Right renal pelvis (tissue), 4 donors: ENCODE results near the gene LILRB2. TPM values are rescaled to one million over a fixed set of nuclear protein-coding genes. Genes with fewer than 3 reads are reported as not detected.
"Not testable (repeated sequence)": the region's sequence is repeated elsewhere in the genome, so short reads cannot be mapped to it uniquely, and the experiment has no call there.

Experiments used
- DNase-seq, 4 donors: peaks; one replicate each; pipeline ENCODE4 v3.0.0-alpha.2; 2013; ENCODE audit warnings: low read depth in 4 of 4, low spot score in 3 of 4, missing footprints in 1 of 4
- polyA plus RNA-seq, 4 donors: library from polyadenylated mRNA; unstranded; fragments of 120-200 nt; gene quantifications; one replicate each; pipeline ENCODE4 v1.2.1, GENCODE V29; 2013; ENCODE audit not compliant: insufficient read length in 4 of 4

The LILRB2 gene
- polyA plus RNA-seq, 4 donors, result 0.87 to 1.5 (median 1.0) TPM

DNA sequence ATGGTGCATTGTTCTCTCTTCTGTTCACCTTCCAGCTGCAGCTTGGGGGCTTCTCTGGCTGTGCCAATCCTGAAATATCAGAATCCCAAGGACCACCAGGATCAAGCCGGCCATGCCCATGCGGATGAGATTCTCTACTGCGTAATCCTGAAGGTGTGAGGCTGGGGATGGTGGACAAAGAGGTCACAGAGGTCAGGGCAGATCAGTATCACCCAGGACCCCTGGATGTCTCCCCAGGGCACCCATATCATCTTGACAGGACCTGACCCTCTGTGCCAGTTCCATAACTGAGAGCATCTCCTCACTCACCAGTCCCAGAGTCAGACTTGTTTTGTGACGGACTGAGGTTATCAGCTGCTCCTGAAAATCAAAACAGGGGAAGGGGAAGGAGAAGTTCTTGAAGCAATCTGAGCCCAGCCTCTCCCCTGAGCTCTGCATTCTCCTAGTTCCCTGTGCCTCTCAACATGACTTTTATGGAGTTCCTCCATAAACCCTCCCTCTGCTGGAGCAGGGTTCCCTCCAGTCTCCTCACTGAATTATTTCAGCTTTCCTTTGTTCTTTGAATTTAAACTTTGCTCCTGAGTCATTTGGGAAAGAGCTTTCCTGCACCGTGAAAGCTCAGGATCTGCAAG is 26.6 kb upstream of the LILRB2 start:
- no peak for DNase-seq

DNA sequence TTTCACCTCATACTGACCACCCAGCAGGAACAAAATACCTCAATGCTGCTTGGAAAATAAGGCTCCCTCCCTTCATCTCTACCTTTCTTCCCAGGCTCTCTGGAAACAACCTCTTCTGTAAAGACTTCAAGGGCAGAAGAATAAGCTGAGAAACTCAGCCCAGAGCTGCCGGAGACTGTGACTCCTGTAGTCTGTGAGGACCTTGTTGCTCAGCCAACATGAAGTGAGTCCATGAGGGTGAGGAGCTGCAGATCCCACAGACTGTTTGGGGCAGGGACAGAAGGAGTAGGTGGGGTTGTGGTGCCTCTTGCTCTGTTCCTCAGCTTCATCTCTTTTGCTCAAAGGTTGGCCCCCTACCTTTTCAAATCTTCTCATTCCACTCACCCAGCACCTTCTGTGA is 24.2 kb upstream of the LILRB2 start:
- DNase-seq, result no peak

DNA sequence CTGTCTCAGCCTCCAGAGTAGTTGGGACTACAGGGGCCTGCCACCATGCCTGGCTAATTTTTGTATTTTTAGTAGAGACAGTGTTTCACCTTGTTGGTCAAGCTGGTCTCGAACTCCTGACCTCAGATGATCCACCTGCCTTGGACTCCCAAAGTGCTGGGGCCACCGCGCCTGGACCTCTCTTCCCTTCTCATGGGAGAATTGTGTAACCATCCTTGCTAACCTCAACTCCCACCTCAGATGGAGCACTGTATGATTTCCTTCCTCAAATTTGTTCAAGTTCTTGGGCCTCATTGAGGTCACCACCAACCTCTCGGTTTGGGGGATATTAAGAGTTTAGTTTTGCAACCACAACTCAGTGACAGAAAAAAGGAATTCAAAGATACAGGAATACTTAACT is 21.3 kb upstream of the LILRB2 start:
- no peak for DNase-seq

DNA sequence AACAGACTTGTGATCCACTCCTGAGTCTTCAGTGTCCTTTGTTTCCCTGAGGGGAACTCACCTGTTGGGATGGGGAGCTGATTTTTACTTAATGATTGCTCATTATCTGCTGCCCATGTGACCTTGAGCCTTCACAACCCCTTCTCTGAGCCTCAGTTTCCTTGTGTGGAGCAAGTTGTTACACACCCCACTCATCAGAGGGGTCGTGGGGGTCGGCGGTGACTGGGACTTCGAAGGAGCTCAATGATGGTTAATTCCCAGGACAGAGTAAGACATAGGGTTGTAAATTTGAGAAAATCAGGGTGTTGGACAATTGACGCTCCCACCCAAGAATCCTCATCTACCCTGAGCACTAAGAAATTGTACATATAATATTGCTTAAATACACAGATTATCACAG is 18.6 kb upstream of the LILRB2 start:
- DNase-seq, result no peak

DNA sequence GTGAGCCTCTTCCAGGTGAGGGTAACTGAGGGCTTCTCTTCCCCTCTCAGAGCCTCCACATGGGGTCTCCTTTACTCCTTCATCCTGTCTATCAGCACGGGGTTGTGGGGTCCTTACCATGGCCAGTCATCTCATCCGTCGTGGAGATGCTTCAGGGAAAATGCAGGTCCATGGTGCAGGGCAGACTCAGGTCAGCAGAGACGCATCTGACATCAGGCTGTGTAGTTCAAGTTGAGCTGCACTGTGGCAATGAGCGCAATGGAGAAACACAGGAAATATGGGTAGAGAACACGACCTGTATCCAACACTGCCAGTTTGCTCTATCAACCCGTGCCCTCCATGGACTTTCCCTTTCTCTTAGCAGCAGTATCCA is 18.2 kb upstream of the LILRB2 start:
- DNase-seq, result no peak

DNA sequence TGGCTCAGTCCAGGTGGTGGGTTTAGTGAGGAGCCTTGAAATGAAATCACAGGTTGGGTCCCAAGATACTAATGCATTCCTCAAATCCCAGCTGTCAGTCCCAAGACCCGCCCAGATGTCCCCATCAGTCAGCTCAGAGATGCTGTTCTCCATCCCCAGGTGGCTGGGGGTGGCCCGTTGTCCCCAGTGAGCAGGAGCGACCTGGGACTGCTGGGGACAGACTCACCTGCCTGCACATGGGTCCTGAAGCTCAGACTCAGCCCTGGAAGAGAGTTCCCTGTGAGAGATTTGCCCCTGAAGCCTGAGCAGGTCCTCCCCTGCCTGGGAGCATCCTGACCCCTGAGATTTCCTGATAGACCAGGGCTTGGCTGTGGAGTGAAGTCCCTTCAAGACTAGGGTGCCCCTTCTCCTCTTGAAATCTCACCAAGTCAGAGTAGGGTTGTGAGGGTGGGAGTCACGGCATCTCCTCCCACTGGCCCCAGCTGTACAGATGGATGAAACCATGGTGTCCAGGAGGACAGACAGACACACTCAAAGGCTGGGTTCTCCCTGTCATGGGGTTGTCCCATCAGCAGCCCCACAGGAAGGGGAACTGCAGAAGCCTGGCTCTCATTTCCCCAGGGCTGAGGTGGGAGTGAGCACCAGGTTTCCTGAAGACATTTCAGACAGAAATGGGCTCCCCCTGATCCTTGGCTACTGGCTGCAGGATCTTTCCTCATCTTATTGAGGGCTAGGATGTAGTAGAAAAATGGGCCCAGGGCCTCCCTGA is 17.6 kb upstream of the LILRB2 start:
- no peak for DNase-seq

DNA sequence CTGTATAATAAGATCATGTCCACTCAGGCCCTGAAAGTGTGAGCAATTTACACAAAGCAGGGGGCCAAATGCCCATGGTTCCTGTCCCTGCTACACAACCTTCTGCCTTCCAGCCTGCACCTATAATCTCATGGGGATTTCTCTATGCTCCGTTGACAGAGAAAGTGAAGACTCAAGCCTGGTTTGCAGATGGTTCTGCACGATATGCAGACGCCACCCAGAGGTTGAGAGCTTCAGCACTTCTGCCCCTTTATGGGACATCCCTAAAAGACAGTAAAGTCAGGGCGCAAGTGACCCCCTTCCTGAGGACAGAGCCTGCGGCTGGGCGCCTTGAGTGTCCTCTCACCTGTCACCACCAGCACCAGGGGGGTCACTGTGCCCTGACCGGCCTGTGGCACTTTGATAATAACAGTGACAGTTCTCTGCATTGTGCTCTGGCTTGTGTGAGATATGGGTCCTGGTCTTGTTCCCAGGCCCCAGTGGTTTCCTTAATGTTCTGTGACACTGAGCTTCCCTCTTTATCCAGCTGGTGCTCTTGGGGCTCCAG is 16.9 kb upstream of the LILRB2 start:
- no peak for DNase-seq

DNA sequence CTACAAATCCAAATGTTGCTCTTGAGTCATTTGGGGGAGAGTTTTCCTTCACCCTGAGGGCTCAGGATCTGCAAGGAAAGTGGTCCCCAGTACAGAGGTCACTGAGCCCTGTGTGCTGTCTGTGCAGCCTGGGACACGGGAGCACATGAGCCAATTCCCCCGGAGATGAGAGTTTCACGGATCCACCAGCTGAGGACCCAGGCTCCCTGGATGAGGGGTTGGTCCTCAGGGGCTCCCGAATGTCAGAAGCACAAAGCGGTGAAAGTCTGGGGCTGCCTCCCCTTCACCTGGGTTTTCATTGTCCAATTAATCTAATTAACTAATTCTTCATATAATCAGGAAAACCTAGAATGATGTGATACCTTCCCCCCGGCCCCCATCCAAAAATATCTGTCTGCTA is 13.6 kb upstream of the LILRB2 start:
- DNase-seq, result no peak

DNA sequence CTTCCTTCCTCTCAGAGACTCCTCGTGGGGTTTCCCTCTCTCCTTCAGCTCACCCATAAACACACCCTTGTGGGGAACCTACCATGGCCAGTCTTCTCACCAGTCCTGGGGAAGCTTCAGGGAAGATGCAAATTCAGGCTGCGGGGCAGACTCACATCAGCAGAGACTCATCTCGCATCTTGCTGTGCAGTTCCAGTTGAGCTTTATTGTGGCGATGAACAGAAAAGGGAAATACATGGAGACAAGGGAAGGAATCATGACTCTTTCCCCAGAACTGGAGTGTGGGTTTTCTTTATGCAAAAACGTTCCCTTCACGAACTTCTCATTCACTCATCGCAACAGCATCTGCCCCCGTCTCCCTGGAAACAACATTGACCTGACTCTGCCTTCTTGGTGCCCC is 8.2 kb upstream of the LILRB2 start:
- not testable (repeated sequence) for DNase-seq

DNA sequence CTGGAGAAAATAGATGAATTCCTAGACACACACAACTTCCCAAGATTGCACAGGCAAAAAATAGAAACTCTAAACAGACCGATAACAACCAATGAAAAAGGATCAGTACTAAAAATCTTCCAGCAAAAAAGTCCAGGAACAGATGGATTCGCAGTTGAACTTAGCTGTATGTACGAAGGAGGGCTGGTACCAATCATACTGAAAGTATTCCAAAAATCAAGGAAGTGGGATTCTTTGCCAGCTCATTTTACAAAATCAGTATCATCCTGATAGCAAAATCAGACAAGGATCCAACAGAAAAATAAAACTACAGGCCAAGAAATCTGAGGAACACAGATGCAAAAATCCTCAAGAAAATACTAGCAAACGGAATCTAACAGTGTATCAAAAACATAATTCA is 6.5 kb upstream of the LILRB2 start:
- DNase-seq, result no peak

DNA sequence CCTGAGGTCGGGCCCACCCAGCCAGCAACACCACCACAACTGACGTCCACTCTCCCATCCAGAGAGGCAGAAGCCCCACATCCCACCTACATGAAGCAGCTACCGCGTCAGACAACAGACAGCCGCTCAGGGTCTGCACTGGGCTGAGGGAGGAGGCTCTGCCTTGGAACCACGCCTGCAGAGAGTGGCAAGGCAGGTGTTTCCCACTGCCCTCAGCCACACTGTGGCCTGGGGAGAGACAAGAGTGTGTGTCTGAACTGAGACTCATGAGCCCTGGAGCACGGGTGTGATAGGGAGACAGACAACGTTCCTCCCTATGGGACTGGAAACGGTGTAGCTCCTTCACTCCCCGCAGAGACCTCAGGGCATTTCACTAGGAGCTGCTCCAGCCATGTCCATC is 5.4 kb upstream of the LILRB2 start:
- not testable (repeated sequence) for DNase-seq

DNA sequence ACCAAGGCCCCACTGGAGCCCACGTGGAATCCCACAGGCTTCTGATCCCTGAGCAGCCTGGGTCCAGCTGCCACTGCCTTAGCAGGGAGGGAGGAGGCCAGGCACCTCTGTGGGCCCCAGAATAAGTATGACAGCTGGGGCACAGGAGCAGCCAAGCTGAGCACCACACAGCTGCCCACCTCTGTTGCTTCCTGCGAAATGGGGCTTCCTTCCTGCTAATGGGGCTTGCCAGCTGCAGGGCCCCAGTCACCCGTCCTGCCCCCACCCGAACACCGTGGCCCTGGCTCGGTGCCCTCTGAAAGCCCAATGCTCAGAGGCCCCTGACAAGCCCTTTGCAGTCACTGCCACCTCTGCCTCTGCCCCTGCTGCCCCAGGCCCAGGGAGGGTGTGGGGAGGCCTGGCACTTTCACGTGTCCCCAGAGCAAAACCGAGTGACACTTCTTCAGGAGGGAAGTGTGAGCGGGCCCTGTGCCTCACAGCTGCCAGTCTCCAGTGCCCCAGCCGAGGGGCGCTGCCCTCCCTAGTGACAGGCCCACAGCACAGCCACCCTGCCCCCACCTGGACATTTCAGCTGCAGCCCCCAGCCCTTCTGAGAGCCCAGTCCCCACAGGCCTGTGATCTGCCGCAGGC is 4.6 kb upstream of the LILRB2 start:
- DNase-seq, result not testable (repeated sequence)

DNA sequence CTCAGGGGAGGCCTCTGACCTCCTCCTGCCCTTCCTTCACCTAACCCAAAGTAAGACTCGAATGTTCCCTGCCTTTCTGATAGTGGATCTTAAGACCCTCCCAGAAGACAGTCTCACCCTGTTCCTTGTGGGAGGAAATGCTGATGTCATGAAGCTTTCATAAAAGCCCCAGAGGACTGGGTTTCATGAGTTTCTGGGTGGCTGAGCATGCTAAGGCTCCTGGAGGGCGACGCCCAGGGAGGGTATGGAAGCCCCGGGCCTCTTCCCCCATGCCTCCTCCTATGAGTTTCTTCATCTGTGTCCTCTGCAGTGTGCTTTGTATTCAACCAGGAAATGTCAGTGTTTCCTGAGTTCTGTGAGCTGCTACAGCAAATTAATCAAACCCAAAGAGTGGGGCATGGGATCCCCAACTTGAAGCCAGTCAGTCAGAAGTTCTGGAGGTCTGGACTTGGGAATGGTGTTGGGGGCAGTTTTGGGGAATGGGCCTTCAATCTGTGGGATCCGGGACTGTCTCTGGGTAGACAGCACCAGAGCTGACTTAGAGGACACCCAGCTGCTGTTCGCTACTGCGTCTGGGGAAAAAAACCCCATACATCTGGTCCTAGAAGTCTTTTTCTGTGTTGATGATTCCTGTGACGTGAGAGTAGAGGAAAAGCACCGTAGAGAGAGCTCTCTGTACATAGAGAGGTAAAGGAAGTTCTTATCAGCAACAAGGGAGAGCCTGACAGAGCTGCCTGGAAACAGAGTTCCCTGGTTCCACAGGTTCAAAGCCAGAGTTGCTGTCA is 2.0 kb upstream of the LILRB2 start:
- no peak for DNase-seq

DNA sequence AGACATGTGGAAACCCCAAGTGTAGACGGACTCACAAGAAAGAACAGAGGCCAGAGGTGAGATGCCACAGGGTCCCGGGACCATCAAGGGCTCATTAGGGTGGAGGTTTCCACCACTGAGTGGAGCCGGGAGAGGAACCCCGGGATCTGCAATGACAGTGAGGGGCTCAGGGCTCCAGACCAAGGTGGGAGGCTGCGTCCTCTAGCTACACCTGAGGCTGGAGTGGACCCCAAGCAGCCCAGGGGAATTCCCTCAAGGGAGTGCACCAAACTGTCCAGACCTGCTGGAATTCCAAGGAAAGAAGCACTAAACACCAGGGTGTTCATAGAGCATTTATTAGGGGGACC is 792 bp upstream of the LILRB2 start:
- DNase-seq, result not testable (repeated sequence)

DNA sequence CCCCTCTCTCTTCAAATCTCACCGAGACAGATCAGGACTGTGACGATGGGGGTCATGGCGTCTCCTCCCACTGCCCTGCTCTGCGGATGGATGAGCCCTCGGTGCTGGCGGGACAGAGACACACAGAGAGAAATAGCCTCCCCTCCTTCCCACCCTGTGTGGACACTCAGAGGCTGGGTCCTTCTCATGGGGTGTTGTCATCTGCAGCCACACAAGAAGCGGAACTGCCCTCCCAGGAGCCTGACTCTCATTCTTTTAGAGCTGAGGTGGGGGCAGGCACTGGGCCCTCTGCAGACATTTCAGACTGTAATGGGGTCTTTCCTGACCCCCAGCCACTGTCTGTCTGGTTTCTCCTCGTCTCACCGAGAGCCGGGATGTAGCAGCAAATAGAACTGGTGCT is 469 bp downstream of the LILRB2 start:
- not testable (repeated sequence) for DNase-seq

DNA sequence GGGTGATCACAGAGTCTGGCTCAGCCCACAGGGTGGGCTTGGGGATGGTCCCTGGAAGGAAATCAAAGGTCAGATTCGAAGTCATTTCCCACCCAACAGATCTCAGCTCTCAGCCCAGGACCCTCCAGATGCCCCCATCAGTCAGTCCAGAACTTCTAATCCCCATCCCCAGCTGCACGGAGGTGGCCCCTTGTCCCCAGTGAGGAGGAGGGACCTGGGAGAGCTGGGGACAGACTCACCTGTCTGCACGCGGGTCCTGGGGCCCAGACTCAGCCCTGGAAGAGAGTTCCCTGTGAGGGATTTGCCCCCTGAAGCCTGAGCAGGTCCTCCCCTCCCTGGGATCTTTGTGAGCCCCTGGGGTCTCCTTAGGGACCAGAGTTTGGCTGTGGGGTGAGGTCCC is 885 bp downstream of the LILRB2 start:
- not testable (repeated sequence) for DNase-seq

DNA sequence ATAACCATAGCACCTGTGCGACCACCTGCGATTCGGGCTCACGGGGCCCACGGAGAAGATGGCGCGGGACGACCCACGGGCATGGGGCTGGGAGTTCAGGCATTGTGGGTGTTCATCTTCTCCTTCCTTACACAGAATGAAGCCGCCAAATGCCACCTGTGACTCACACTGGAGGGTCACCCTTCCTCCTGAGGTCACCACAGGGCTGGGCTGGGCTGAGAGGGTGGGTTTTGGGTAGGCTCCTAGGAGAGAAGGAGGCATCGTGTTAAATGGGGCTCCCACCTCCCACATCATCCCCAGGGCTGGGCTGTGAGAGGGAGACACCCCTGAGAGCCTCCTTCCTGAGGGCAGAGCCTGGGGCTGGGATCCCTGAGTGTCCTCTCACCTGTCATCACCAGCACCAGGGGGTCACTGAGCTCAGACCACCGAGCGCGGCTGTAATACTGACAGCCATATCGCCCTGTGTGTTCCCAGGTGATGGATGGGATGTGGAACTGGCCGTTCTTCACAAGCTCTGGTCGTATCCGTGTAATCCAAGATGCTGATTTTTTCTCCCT is 1.4 kb downstream of the LILRB2 start:
- DNase-seq, result no peak

DNA sequence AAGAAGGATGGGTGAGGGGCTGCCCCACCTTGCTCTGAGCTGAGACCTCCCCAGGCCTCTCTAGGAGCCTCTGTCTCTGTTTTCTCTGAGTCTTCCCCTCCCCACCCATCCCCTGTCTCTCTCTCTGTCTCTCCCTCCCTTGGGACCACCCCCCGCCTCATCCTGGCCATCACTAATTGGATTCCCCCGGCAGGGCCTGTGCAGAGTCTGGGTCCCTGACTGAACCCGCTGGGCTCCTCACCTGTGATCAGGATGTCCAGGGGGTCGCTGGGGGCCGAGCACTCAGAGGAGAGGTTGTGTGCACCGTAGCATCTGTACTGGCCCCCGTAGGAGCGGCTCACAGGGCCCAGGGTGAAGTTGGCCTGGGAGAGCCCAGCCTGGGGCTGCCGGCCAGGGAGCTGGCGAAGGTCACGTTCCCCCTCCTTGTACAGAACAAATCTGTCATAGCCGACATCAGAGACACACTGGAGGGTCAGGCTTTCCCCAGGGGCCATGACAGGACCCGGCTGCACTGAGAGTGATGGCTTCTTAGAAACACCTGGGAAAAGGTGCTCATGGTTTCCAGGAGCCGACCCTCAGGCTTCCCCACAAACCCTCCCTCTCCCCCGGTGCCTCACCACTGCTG is 2.2 kb downstream of the LILRB2 start:
- DNase-seq, result not testable (repeated sequence)

DNA sequence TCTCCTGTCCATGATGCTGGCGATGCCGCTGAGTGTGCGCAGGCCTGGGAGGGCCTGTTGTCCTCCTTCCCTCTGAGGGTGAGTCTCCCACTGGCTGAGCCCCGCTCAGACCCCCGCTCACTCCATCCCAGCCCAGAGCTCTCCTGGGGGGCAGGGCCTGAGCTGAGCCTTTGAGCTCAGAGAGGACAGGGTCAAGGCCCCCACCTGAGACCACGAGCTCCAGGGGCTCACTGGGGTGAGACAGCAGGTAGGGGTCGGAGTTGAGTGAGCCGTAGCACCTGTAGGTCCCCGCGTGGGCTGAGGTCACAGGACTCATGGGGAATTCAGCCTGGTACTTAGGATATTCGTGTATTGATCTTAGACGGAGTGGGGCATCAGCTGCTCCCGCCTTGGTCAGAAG is 2.9 kb downstream of the LILRB2 start:
- DNase-seq, result not testable (repeated sequence)

DNA sequence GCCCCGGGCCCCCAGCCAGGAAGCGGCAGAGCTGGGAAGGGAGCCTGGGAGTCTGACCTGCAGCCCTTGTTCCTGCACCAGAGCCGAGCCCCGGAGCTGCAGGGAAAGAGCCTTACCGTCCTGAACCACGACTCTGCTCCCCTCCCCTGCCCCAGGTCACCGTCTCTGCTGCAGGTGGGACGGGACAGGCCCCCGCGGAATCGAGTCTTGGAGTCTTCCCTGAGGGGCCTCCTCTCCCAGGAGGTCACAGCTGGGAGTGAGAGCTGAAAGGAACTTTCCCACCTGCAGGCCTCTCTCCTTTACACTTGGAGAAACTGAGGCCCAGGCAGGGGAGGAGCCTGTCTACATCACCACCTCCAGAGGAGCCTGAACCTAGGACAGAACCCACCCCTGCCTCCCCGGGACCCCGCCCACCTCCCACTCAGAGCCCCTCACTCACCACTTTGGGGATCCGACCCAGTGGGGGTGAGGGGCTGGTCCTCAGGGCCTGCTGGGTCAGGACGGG is 3.7 kb downstream of the LILRB2 start:
- not testable (repeated sequence) for DNase-seq
